Stimulated activated CD8-positive, alpha-beta memory T cell treated with anti-CD3 and anti-CD28 coated beads, Interleukin-15, amount 100 ng/mL, for 24 hours (primary cell): ENCODE data around the gene RPS28.
"Not testable (repeated sequence)": the region's sequence is repeated elsewhere in the genome, so short reads cannot be mapped to it uniquely, and the experiment has no call there.

Source experiments
- DNase-seq: peaks from one replicate; pipeline ENCODE4 v3.0.0-alpha.2; 2020; ENCODE audit warnings: low read depth

The RPS28 gene

GRCh38 chr19:8321067-8321985 is at the start of gene RPS28, which contains the start of gene NDUFA7:
Gene RPS28 (plus strand): TSS chr19:8321496. CDS start chr19:8321531, 35 bp downstream.
Gene NDUFA7 (minus strand): TSS chr19:8321375. CDS start chr19:8321358, 17 bp downstream.
- DNase-seq, result peak; percentile 91

- not testable (repeated sequence) for DNase-seq
Observed at GRCh38 chr19:8276508-8276907, 44.8 kb upstream of the RPS28 start.

GRCh38 chr19:8291337-8291736 is 30.0 kb upstream of the RPS28 start:
- DNase-seq, result not testable (repeated sequence)

GRCh38 chr19:8302357-8302691 is 19.0 kb upstream of the RPS28 start:
- DNase-seq, result no peak

GRCh38 chr19:8302734-8303133 is 18.6 kb upstream of the RPS28 start:
- no peak for DNase-seq

GRCh38 chr19:8304841-8305621 is 16.3 kb upstream of the RPS28 start:
- no peak for DNase-seq

- DNase-seq, result no peak
Observed at GRCh38 chr19:8305798-8306197, 15.5 kb upstream of the RPS28 start.

GRCh38 chr19:8306235-8307054 is 14.9 kb upstream of the RPS28 start:
- no peak for DNase-seq

GRCh38 chr19:8307400-8307964 is 13.8 kb upstream of the RPS28 start:
- no peak for DNase-seq

- peak; percentile 72 for DNase-seq
Observed at GRCh38 chr19:8307965-8308866, 13.1 kb upstream of the RPS28 start, which contains the start of gene CD320. Gene CD320 (minus strand): TSS chr19:8308358. CDS start chr19:8308290, 68 bp downstream.

- DNase-seq, result no peak
Observed at GRCh38 chr19:8308891-8309291, 12.4 kb upstream of the RPS28 start.

GRCh38 chr19:8310342-8311055 is 10.8 kb upstream of the RPS28 start:
- DNase-seq, result no peak

GRCh38 chr19:8311461-8312260 is 9.6 kb upstream of the RPS28 start:
- no peak for DNase-seq

- not testable (repeated sequence) for DNase-seq
Observed at GRCh38 chr19:8314981-8315640, 6.2 kb upstream of the RPS28 start.

GRCh38 chr19:8316351-8317125 is 4.8 kb upstream of the RPS28 start:
- no peak for DNase-seq

GRCh38 chr19:8318835-8319234 is 2.5 kb upstream of the RPS28 start:
- DNase-seq, result not testable (repeated sequence)

GRCh38 chr19:8319807-8320520 is 1.3 kb upstream of the RPS28 start:
- DNase-seq, result no peak
